Measurements from ENCODE around the gene RAP1GDS1. TPM values are rescaled to one million over a fixed set of nuclear protein-coding genes. Genes with fewer than 3 reads are reported as not detected.
"Not testable (repeated sequence)": the region's sequence is repeated elsewhere in the genome, so short reads cannot be mapped to it uniquely, and the experiment has no call there.

Gene RAP1GDS1
- total RNA-seq, 1 experiment from 2014 or later: 141 TPM

DNA sequence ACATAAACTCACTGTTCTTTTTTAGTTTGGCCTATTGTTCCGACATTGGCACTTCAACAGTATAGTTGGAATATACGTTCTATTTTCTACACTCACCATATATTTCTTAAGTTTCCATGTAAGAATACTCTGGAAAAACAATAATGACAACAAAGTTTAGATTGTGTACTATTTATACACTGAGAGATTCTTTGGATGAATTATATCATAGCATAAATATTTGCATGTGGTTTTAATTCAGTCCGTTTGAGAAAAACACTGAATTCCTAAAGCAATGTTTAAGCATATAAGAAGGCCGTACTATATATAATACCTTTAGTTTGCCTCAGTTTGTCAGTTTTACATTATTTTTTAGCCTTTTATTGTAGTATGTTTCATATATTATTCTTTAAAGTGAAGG lies 82.4 kb downstream of the RAP1GDS1 start:
- Histone ChIP-seq H3K9me3 (ENCODE audit: low read length) (no peaks in the 10 kb centered on the region), H3K4me2 (ENCODE audit: low read depth, low read length, poor library complexity, severe bottlenecking) (no peak overlapping the region), H3K9me2 (replicated peaks; ENCODE audit: insufficient read depth, low read length) (no peaks in the 10 kb centered on the region), H3K9ac (ENCODE audit: low read length) (no peak overlapping the region), H3K4me3 (ENCODE audit: low read length) (no peak overlapping the region), H3K79me2 (ENCODE audit: low read length) (peaks cover 89% of the 10 kb centered on the region), H3K36me3 (ENCODE audit: insufficient read depth, low read length) (peaks cover 43% of the 10 kb centered on the region), H4K20me1 (ENCODE audit: insufficient read depth, low read depth, low read length) (no peaks in the 10 kb centered on the region), H2AFZ (ENCODE audit: low read length) (no peak overlapping the region), H3K27ac (ENCODE audit: low read length) (no peak overlapping the region), H3K4me1 (ENCODE audit: low read length) (peaks cover 9% of the 10 kb centered on the region), H3K27me3 (ENCODE audit: low read length) (no peaks in the 10 kb centered on the region)
- no peak for DNase-seq

DNA sequence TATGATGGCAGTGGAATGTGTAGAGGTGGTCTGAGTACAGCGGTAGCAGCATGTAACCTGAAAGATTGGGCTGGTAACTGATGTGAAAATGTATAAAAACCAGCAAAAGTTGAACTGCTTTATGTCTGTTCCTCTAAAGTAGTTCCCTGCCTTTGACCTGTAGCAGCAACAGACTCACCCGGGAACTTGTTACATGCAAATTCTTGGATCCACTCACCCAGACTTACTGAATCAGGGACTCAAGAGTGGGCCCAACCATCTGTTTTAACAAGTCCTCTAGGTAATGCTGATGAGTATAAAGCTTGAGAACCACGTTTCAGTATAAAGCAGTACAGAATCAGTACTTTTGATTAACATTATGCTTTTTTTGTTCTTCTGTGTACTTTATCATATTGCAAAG lies 84.7 kb downstream of the RAP1GDS1 start:
- DNase-seq: no peak
- Histone ChIP-seq H3K4me3 (ENCODE audit: low read length) (no peak overlapping the region), H2AFZ (ENCODE audit: low read length) (no peak overlapping the region), H4K20me1 (ENCODE audit: insufficient read depth, low read depth, low read length) (no peaks in the 10 kb centered on the region), H3K4me2 (ENCODE audit: low read depth, low read length, poor library complexity, severe bottlenecking) (no peak overlapping the region), H3K27ac (ENCODE audit: low read length) (no peak overlapping the region), H3K79me2 (ENCODE audit: low read length) (peaks cover 85% of the 10 kb centered on the region), H3K9me2 (replicated peaks; ENCODE audit: insufficient read depth, low read length) (no peaks in the 10 kb centered on the region), H3K36me3 (ENCODE audit: insufficient read depth, low read length) (peaks cover 43% of the 10 kb centered on the region), H3K9ac (ENCODE audit: low read length) (no peak overlapping the region), H3K4me1 (ENCODE audit: low read length) (peaks cover 8% of the 10 kb centered on the region), H3K27me3 (ENCODE audit: low read length) (no peaks in the 10 kb centered on the region), H3K9me3 (ENCODE audit: low read length) (no peaks in the 10 kb centered on the region)

DNA sequence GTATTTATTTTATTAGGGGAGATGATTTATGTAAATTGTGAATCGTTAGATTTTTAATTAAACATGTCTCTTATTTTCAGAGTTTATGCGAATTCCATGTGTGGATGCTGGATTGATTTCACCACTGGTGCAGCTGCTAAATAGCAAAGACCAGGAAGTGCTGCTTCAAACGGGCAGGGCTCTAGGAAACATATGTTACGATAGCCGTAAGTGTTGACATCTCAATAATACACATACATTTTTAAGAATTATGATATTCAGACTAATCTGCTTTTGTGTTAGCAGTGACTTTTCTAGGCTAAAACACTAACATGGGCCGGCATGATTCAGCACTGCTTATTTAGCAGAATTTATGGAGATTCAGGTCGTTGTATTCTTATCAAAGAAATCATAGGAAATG lies 91.2 kb downstream of the RAP1GDS1 start:
- Histone ChIP-seq H2AFZ (ENCODE audit: low read length) (no peak overlapping the region), H3K4me3 (ENCODE audit: low read length) (no peak overlapping the region), H3K9me3 (ENCODE audit: low read length) (no peaks in the 10 kb centered on the region), H3K36me3 (ENCODE audit: insufficient read depth, low read length) (peaks cover 31% of the 10 kb centered on the region), H3K4me2 (ENCODE audit: low read depth, low read length, poor library complexity, severe bottlenecking) (no peak overlapping the region), H3K27ac (ENCODE audit: low read length) (no peak overlapping the region), H3K9ac (ENCODE audit: low read length) (no peak overlapping the region), H3K4me1 (ENCODE audit: low read length) (no peaks in the 10 kb centered on the region), H3K79me2 (ENCODE audit: low read length) (peaks cover 73% of the 10 kb centered on the region), H3K9me2 (replicated peaks; ENCODE audit: insufficient read depth, low read length) (no peaks in the 10 kb centered on the region), H3K27me3 (ENCODE audit: low read length) (no peaks in the 10 kb centered on the region), H4K20me1 (ENCODE audit: insufficient read depth, low read depth, low read length) (0 out of 2 replicates have a peak, but pooled peaks cover 4% of the 10 kb centered on the region)
- DNase-seq: no peak

DNA sequence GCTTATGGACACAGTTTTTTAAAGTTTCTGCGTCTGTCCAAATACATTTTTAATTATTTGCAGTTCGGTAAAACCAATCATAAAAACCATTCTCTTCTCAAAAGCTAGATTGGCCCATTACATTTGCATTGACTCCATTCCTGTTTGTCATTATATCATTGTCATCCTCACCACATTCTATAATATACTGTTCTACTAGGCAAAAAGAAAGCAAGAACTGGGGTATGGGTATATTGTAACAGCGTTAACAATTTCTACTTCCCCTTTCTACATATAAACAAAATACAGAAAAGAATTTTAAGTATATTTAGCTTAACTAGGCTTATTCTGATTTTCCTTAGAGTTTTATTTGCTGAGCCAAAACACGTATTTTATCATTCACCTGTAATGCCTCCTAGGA lies 91.8 kb downstream of the RAP1GDS1 start:
- Histone ChIP-seq H3K27ac (ENCODE audit: low read length) (no peak overlapping the region), H3K9me3 (ENCODE audit: low read length) (no peaks in the 10 kb centered on the region), H3K9me2 (replicated peaks; ENCODE audit: insufficient read depth, low read length) (no peaks in the 10 kb centered on the region), H3K4me2 (ENCODE audit: low read depth, low read length, poor library complexity, severe bottlenecking) (no peak overlapping the region), H3K79me2 (ENCODE audit: low read length) (peaks cover 74% of the 10 kb centered on the region), H3K36me3 (ENCODE audit: insufficient read depth, low read length) (peaks cover 28% of the 10 kb centered on the region), H3K27me3 (ENCODE audit: low read length) (no peaks in the 10 kb centered on the region), H4K20me1 (ENCODE audit: insufficient read depth, low read depth, low read length) (0 out of 2 replicates have a peak, but pooled peaks cover 4% of the 10 kb centered on the region), H3K4me3 (ENCODE audit: low read length) (no peak overlapping the region), H2AFZ (ENCODE audit: low read length) (no peak overlapping the region), H3K9ac (ENCODE audit: low read length) (no peak overlapping the region), H3K4me1 (ENCODE audit: low read length) (no peaks in the 10 kb centered on the region)
- no peak for DNase-seq

DNA sequence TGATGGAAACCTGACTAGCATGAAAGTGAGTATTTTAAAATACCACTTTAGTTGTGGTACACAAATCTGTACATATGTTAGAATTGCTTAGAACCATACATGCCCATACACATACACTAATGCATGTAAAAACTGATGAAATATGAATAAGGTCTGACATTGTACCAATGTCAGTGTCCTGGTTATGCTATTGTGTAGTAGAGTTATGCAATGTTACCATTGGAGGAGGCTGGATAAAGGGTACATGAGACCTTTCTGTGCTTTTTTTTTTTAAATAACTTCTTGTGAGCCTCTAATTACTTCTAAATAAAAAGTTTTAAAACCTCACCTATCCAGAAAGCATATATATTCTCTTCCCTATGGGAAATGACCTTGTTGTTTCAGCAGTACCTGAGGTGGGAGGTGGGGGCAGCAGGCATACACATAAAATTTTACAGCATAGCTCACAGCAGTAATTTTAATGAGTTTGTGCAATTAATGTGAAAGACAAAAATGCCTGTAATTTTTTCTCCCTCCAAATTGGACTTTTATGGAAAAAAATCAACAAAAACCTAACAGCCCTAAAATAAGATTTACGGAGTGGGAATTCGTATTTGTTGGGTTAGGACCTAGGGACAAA lies 97.6 kb downstream of the RAP1GDS1 start:
- Histone ChIP-seq H3K9me2 (replicated peaks; ENCODE audit: insufficient read depth, low read length) (no peaks in the 10 kb centered on the region), H4K20me1 (ENCODE audit: insufficient read depth, low read depth, low read length) (no peaks in the 10 kb centered on the region), H2AFZ (ENCODE audit: low read length) (no peak overlapping the region), H3K9ac (ENCODE audit: low read length) (no peak overlapping the region), H3K4me2 (ENCODE audit: low read depth, low read length, poor library complexity, severe bottlenecking) (no peak overlapping the region), H3K36me3 (ENCODE audit: insufficient read depth, low read length) (peaks cover 22% of the 10 kb centered on the region), H3K9me3 (ENCODE audit: low read length) (no peaks in the 10 kb centered on the region), H3K4me3 (ENCODE audit: low read length) (no peak overlapping the region), H3K79me2 (ENCODE audit: low read length) (peaks cover 75% of the 10 kb centered on the region), H3K4me1 (ENCODE audit: low read length) (no peaks in the 10 kb centered on the region), H3K27me3 (ENCODE audit: low read length) (no peaks in the 10 kb centered on the region), H3K27ac (ENCODE audit: low read length) (no peak overlapping the region)
- DNase-seq: no peak

DNA sequence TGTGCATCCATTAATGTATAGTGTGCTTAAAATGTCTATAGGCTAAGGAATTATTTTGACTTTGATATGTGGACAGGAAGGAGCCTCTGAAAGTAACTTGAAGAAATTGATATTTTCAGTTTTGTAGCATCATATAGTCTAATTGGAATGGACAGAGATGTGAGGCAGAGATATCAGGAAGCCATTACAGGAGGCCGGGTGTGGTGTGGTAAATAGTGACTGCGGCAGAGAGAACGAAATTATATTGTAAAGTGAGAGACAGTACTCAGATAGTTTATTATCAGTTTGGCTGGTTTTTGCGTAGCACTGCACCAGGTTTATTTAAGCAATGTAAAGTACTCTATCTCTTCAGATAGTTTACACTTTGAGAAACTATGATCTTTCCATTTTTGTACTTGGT lies 98.5 kb downstream of the RAP1GDS1 start:
- peaks cover 83% of the 10 kb centered on the region for H3K79me2 ChIP-seq (ENCODE audit: low read length)
- no peak overlapping the region for H3K4me2 ChIP-seq (ENCODE audit: low read depth, low read length, poor library complexity, severe bottlenecking)
- DNase-seq: no peak
- no peaks in the 10 kb centered on the region for H3K4me1 ChIP-seq (ENCODE audit: low read length)
- no peaks in the 10 kb centered on the region for H4K20me1 ChIP-seq (ENCODE audit: insufficient read depth, low read depth, low read length)
- no peaks in the 10 kb centered on the region for H3K9me2 ChIP-seq (replicated peaks; ENCODE audit: insufficient read depth, low read length)
- H3K4me3 ChIP-seq (ENCODE audit: low read length): no peak overlapping the region
- H2AFZ ChIP-seq (ENCODE audit: low read length): no peak overlapping the region
- H3K36me3 ChIP-seq (ENCODE audit: insufficient read depth, low read length): peaks cover 24% of the 10 kb centered on the region
- H3K27ac ChIP-seq (ENCODE audit: low read length): no peak overlapping the region
- H3K9ac ChIP-seq (ENCODE audit: low read length): no peak overlapping the region
- no peaks in the 10 kb centered on the region for H3K9me3 ChIP-seq (ENCODE audit: low read length)
- no peaks in the 10 kb centered on the region for H3K27me3 ChIP-seq (ENCODE audit: low read length)

DNA sequence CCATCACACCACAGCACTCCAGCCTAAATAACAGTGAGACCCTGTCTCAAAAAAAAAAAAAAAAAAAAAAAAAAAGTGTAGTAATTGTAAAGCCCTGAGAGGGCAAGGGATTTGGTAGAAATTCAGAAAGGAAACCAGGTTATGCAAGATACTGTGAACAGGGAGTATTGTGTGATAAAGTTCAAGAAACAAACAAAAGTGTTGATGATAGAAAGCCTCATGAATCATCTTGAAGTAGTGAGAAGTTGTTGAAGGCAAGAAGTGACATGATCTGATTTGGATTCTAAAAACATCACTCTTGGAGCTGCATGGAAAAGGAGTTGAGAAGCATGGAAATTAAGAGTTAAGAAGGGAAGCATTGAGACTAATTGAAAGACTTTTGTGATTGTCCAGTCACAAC lies 102.2 kb downstream of the RAP1GDS1 start:
- peaks cover 57% of the 10 kb centered on the region for H3K79me2 ChIP-seq (ENCODE audit: low read length)
- no peaks in the 10 kb centered on the region for H3K9me3 ChIP-seq (ENCODE audit: low read length)
- H3K9me2 ChIP-seq (replicated peaks; ENCODE audit: insufficient read depth, low read length): no peaks in the 10 kb centered on the region
- H3K27me3 ChIP-seq (ENCODE audit: low read length): no peaks in the 10 kb centered on the region
- H3K36me3 ChIP-seq (ENCODE audit: insufficient read depth, low read length): peaks cover 32% of the 10 kb centered on the region
- DNase-seq: no peak
- no peaks in the 10 kb centered on the region for H4K20me1 ChIP-seq (ENCODE audit: insufficient read depth, low read depth, low read length)
- H2AFZ ChIP-seq (ENCODE audit: low read length): no peak overlapping the region
- no peak overlapping the region for H3K4me2 ChIP-seq (ENCODE audit: low read depth, low read length, poor library complexity, severe bottlenecking)
- H3K4me1 ChIP-seq (ENCODE audit: low read length): no peaks in the 10 kb centered on the region
- no peak overlapping the region for H3K27ac ChIP-seq (ENCODE audit: low read length)
- H3K4me3 ChIP-seq (ENCODE audit: low read length): no peak overlapping the region
- H3K9ac ChIP-seq (ENCODE audit: low read length): no peak overlapping the region

DNA sequence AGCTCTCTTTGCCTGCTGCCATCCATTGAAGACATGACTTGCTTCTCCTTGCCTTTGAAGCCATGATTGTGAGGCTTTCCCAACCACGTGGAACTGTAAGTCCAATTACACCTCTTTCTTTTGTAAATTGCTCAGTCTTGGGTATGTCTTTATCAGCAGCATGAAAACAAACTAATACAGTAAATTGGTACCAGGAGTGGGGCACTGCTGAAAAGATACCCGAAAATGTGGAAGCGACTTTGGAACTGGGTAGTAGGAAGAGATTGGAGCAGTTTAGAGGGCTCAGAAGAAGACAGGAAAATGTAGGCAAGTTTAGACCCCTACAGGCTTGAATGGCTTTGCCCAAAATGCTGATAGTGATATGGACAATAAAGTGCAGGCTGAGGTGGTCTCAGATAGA lies 105.1 kb downstream of the RAP1GDS1 start:
- not testable (repeated sequence) for H4K20me1 ChIP-seq (ENCODE audit: insufficient read depth, low read depth, low read length); H3K4me2 ChIP-seq (ENCODE audit: low read depth, low read length, poor library complexity, severe bottlenecking); H3K9me3 ChIP-seq (ENCODE audit: low read length); H3K9me2 ChIP-seq (replicated peaks; ENCODE audit: insufficient read depth, low read length); H3K4me3 ChIP-seq (ENCODE audit: low read length); H3K27me3 ChIP-seq (ENCODE audit: low read length); H2AFZ ChIP-seq (ENCODE audit: low read length); H3K4me1 ChIP-seq (ENCODE audit: low read length); DNase-seq; H3K9ac ChIP-seq (ENCODE audit: low read length); H3K27ac ChIP-seq (ENCODE audit: low read length)
- peaks cover 44% of the 10 kb centered on the region for H3K79me2 ChIP-seq (ENCODE audit: low read length)
- H3K36me3 ChIP-seq (ENCODE audit: insufficient read depth, low read length): peaks cover 39% of the 10 kb centered on the region
